Measurements from ENCODE around the gene TTI1. TPM values are rescaled to one million over a fixed set of nuclear protein-coding genes. Genes with fewer than 3 reads are reported as not detected.

TTI1 gene
- total and polyA plus RNA-seq, 9 of the 15 experiments (the other 6 are each of a cell fraction or from before 2014, with no cell fraction given) = 9.8 to 55.1 (median 39.4) TPM

DNA sequence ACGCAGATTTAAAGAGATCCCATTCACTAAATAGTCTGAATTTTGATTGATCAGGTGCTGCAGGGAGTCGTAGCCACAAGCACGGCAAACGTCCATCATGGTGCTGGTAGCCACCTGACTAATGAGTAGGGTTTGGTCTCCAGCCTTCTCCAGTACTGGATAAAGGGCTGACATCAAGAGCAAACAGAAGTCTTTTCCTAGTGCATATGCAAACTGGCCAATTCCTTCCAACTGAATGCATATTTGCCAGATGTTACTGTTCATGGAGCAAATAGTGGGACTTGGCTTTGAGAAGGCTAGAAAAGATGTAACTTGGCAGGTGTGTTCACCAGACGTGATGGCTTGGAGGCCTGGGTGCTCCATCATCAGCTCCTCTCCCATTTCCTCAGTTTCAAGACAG, 21.6 kb downstream of the TTI1 start:
- POLR2A ChIA-PET = interaction anchor here (1.2 to 2.2 kb wide), 2 partner anchors 17 to 22 kb away, joined by 3 to 7 read pairs; partner anchors contain the start of genes RPRD1B and TTI1
- Histone ChIP-seq H3K79me2 (ENCODE audit: control insufficient read depth, insufficient read depth, low read length) (peaks cover 86% of the 10 kb centered on the region; the same call in 2 of the 3 replicates), H3K9me1 (ENCODE audit: control insufficient read depth, insufficient read depth, low read length) (no peaks in the 10 kb centered on the region), H3K27ac (ENCODE audit: extremely low read depth, low read depth, low read length) (no peak overlapping the region), H3K9me3 (replicated peaks; ENCODE audit: control insufficient read depth, insufficient read depth, low read depth, low read length) (no peaks in the 10 kb centered on the region), H3K27me3 (ENCODE audit: control insufficient read depth in 2 of 2, insufficient read depth in 2 of 2, low read length in 2 of 2) (no peaks in the 10 kb centered on the region), H4K20me1 (replicated peaks; ENCODE audit: control insufficient read depth, insufficient read depth, low read length) (peaks cover 18% of the 10 kb centered on the region), H3K36me3 (ENCODE audit: control insufficient read depth, insufficient read depth, low read length) (peaks cover 89% of the 10 kb centered on the region), H3K4me3 (no peak overlapping the region), H3K9ac (ENCODE audit: insufficient read depth in 1 of 2, low read depth in 2 of 2, low read length in 2 of 2) (no peak overlapping the region), H3K4me1 (replicated peaks in 1 of 2; ENCODE audit: control insufficient read depth in 2 of 2, insufficient read depth in 2 of 2, low read length in 2 of 2) (no peaks in the 10 kb centered on the region), H2AFZ (ENCODE audit: low read depth, low read length) (no peak overlapping the region), H3K4me2 (ENCODE audit: insufficient read depth, low read length) (no peak overlapping the region)
- CTCF ChIA-PET (ENCODE audit: low intra/inter-chr PET ratio) = no interaction called here
- ATAC-seq (no peak), DNase-seq (ENCODE audit: extremely low read depth in 1 of 4, low spot score in 3 of 4) (no peak), FAIRE-seq (no peak)
- 87% methylated on average over 5 of the region's 5 CpGs for WGBS (ENCODE audit: insufficient coverage, low coverage, missing lambda C conversion rate)
- BruUV-seq (replicated peaks) = TSS peak; percentile 31
- no peak for TF ChIP-seq MED1 (CRISPR knock-in tag; IDR thresholded peaks at IDR 0.05; ENCODE audit: borderline replicate concordance)
- TF ChIP-seq ZNF717 (CRISPR knock-in tag; IDR thresholded peaks at IDR 0.05) = no peak
- no peak for TF ChIP-seq KLF10 (CRISPR knock-in tag; IDR thresholded peaks at IDR 0.05)
- no peak for TF ChIP-seq ZNF274 (IDR thresholded peaks at IDR 0.05; ENCODE audit: borderline replicate concordance, low read depth, low read length)
- no peak for TF ChIP-seq CTBP1 (IDR thresholded peaks at IDR 0.05; ENCODE audit: borderline replicate concordance)
- no peak for TF ChIP-seq ZEB2 (IDR thresholded peaks at IDR 0.05)
- TF ChIP-seq, protein P1, sequence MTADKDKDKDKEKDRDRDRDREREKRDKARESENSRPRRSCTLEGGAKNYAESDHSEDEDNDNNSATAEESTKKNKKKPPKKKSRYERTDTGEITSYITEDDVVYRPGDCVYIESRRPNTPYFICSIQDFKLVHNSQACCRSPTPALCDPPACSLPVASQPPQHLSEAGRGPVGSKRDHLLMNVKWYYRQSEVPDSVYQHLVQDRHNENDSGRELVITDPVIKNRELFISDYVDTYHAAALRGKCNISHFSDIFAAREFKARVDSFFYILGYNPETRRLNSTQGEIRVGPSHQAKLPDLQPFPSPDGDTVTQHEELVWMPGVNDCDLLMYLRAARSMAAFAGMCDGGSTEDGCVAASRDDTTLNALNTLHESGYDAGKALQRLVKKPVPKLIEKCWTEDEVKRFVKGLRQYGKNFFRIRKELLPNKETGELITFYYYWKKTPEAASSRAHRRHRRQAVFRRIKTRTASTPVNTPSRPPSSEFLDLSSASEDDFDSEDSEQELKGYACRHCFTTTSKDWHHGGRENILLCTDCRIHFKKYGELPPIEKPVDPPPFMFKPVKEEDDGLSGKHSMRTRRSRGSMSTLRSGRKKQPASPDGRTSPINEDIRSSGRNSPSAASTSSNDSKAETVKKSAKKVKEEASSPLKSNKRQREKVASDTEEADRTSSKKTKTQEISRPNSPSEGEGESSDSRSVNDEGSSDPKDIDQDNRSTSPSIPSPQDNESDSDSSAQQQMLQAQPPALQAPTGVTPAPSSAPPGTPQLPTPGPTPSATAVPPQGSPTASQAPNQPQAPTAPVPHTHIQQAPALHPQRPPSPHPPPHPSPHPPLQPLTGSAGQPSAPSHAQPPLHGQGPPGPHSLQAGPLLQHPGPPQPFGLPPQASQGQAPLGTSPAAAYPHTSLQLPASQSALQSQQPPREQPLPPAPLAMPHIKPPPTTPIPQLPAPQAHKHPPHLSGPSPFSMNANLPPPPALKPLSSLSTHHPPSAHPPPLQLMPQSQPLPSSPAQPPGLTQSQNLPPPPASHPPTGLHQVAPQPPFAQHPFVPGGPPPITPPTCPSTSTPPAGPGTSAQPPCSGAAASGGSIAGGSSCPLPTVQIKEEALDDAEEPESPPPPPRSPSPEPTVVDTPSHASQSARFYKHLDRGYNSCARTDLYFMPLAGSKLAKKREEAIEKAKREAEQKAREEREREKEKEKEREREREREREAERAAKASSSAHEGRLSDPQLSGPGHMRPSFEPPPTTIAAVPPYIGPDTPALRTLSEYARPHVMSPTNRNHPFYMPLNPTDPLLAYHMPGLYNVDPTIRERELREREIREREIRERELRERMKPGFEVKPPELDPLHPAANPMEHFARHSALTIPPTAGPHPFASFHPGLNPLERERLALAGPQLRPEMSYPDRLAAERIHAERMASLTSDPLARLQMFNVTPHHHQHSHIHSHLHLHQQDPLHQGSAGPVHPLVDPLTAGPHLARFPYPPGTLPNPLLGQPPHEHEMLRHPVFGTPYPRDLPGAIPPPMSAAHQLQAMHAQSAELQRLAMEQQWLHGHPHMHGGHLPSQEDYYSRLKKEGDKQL (CRISPR knock-in tag; IDR thresholded peaks at IDR 0.05; ENCODE audit: borderline replicate concordance) = no peak
- TF ChIP-seq HOXB6 (CRISPR knock-in tag; IDR thresholded peaks at IDR 0.05; ENCODE audit: borderline replicate concordance) = no peak
- TF ChIP-seq PPARD (CRISPR knock-in tag; IDR thresholded peaks at IDR 0.05) = no peak
- no peak for TF ChIP-seq CHD4 (IDR thresholded peaks at IDR 0.05; ENCODE audit: insufficient read depth, insufficient replicate concordance, low read depth, low read length, poor library complexity, severe bottlenecking)
- TF ChIP-seq GABPB2 (CRISPR knock-in tag; conservative IDR thresholded peaks at IDR 0.05) = no peak
- no peak for TF ChIP-seq SIN3A (IDR thresholded peaks at IDR 0.05; ENCODE audit: borderline replicate concordance in 2 of 2, control insufficient read depth in 1 of 2, low read depth in 2 of 2, low read length in 2 of 2)
- no peak for TF ChIP-seq ELF2 (CRISPR knock-in tag; IDR thresholded peaks at IDR 0.05)
- no peak for TF ChIP-seq COPS2 (conservative IDR thresholded peaks at IDR 0.05)
- no peak for TF ChIP-seq ZNF217 (CRISPR knock-in tag; IDR thresholded peaks at IDR 0.05)
- intact Hi-C loops (cut with micrococcal nuclease) (no loop called here), in situ Hi-C loops (cut with MboI) (no loop called here)
